A549 (cell line): ENCODE results near the gene RNF215.

Experiments used
- CHD2 ChIP-seq: fragments of 150-350 bp; IDR thresholded peaks from 2 replicates; pipeline ENCODE4 v1.6.1; 2014; ENCODE audit warnings: low read length; ENCODE audit not compliant: partially characterized antibody
- CTCF ChIP-seq: fragments of >200 bp; sonication (Bioruptor Twin); formaldehyde crosslinking; IDR thresholded peaks from 3 replicates; pipeline ENCODE4 v1.5.1; 2016
- JUNB ChIP-seq: fragments of >200 bp; sonication (Bioruptor Twin); formaldehyde crosslinking; IDR thresholded peaks from 2 replicates; pipeline ENCODE4 v1.6.1; 2016
- POLR2AphosphoS2 ChIP-seq: conservative IDR thresholded peaks from 2 replicates; pipeline ENCODE4 v1.6.1; 2012; ENCODE audit warnings: low read length, improper control_type of control experiment, inconsistent platforms
- RAD21 ChIP-seq, 2 experiments: fragments of >200 bp in 1 of 2; sonication (Bioruptor Twin) in 1 of 2; formaldehyde crosslinking in 1 of 2; IDR thresholded peaks in 1 of 2; conservative IDR thresholded peaks in 1 of 2; 2 replicates in 1 of 2; 3 replicates in 1 of 2; pipeline ENCODE4 v1.6.1; 2012 to 2018; ENCODE audit warnings: inconsistent platforms in 1 of 2
- ZFP36 ChIP-seq: fragments of 450-650 bp; IDR thresholded peaks from 2 replicates; pipeline ENCODE4 v1.6.1; 2014; ENCODE audit warnings: borderline replicate concordance; ENCODE audit not compliant: partially characterized antibody
- TF ChIP-seq, protein P1 (sequence below): IDR thresholded peaks from 2 replicates; pipeline ENCODE4 v1.6.1; 2012

GRCh38 chr22:30338802-30339201 is 48.4 kb downstream of the RNF215 start:
- TF ChIP-seq CTCF (no peak), POLR2AphosphoS2 (no peak), ZFP36 (no peak), JUNB (no peak), CHD2 (no peak), RAD21 (conservative IDR thresholded peaks at IDR 0.05 in 1 of 2, IDR thresholded peaks at IDR 0.05 in 1 of 2) (no peak)
- TF ChIP-seq, protein P1, sequence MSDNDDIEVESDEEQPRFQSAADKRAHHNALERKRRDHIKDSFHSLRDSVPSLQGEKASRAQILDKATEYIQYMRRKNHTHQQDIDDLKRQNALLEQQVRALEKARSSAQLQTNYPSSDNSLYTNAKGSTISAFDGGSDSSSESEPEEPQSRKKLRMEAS = no peak
